IgD-negative memory B cell (primary cell): Measurements from ENCODE around the gene SPDYE5. TPM values are rescaled to one million over a fixed set of nuclear protein-coding genes. Genes with fewer than 3 reads are reported as not detected.
A peak's percentile ranks its signal among the peaks of the same experiment; 100 is the strongest.
"Not testable (repeated sequence)": the region's sequence is repeated elsewhere in the genome, so short reads cannot be mapped to it uniquely, and the experiment has no call there.

Source experiments
- H3K27ac Mint-ChIP-seq, 3 donors: one replicate each; pipeline ENCODE4 v1.8.0; 2020 to 2022; ENCODE audit warnings: mild to moderate bottlenecking in 3 of 3, mixed read lengths in 3 of 3, moderate library complexity in 1 of 3
- H3K27me3 Mint-ChIP-seq: one replicate; pipeline ENCODE4 v1.8.0; 2021; ENCODE audit warnings: mixed read lengths
- H3K36me3 Mint-ChIP-seq: one replicate; pipeline ENCODE4 v1.8.0; 2020; ENCODE audit warnings: mild to moderate bottlenecking, mixed read lengths
- H3K4me1 Mint-ChIP-seq, 3 donors: one replicate each; pipeline ENCODE4 v1.8.0; 2020 to 2022; ENCODE audit warnings: mixed read lengths in 3 of 3, mild to moderate bottlenecking in 1 of 3
- H3K4me3 Mint-ChIP-seq, 4 donors: one replicate each; pipeline ENCODE4 v1.8.0; 2020 to 2022; ENCODE audit warnings: mild to moderate bottlenecking in 4 of 4, mixed read lengths in 4 of 4, moderate library complexity in 3 of 4
- H3K9me3 Mint-ChIP-seq, 3 donors: one replicate each; pipeline ENCODE4 v1.8.0; 2020 to 2021; ENCODE audit warnings: mixed read lengths in 3 of 3, mild to moderate bottlenecking in 1 of 3
- polyA plus RNA-seq: library from polyadenylated mRNA; unstranded; fragments of 300-500 nt; fragmentation: Illumina TruSeq; gene quantifications from one replicate; pipeline ENCODE4 v1.2.3, GENCODE V29; 2021

Gene SPDYE5
- polyA plus RNA-seq, result 0.24 TPM

DNA sequence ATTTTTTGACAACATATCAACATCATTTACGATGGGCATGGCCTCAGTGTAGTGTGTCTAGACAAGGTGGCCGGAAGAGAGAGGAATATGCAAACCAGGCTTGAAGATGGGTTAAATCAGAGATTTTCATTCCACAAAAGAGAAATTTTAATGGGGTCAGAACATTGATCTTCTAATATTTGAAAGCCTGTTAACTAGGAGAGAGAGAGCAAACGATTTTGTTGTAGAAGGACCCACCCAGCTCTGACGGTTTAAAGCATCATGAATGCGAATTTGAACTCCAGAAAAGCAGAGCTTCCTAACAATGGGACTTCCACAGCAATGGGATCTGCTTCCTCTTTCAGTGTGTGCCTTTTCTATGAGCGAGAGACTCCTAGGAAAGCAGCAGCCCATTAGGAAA, at the start of gene SPDYE5:
Gene SPDYE5 (plus strand): TSS at position 301 of the 400 bp plus-strand sequence. CDS start 1,728 bp downstream, outside the sequence.
- H3K27me3 Mint-ChIP-seq, H3K9me3 Mint-ChIP-seq, H3K36me3 Mint-ChIP-seq, H3K4me1 Mint-ChIP-seq, H3K4me3 Mint-ChIP-seq, H3K27ac Mint-ChIP-seq: not testable (repeated sequence)

DNA sequence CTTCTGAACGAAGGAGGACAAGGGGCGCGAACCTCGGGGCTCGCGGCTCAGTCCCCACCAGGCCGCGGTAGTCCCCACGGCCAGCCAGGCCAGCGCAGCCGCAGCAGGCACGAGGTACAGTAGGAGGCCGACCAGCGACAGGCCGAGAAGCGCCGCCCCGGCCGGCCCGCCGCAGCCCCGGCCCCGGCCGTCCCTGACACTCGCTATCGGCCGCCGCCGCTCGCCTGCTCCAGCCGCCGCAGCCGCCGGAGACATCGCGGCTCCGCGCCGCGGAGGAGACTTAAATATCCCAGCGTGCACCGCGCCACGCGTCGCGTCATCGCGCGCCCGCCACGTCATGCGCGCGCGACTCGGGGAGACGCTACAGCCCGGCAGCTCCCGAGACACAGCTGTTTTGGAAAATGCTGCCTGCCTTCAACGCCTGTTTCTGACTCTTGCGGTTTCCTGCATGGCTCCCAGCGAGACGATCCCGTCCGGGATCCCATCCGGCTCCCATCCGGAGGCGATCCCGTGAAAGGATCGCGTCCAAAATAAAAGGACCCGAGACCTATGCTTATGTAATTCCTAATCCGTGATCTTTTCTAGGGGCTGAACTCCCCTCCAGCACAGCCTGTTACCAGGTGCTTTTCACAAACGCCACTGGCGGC, 49.5 kb upstream of the SPDYE5 start:
- Mint-ChIP-seq H3K27ac (peak overlapping the region; percentile 83 to 97 (median 95)), H3K4me3 (peak overlapping the region; percentile 95 to 98 (median 97))
- not testable (repeated sequence) for H3K9me3 Mint-ChIP-seq, H3K4me1 Mint-ChIP-seq, H3K27me3 Mint-ChIP-seq, H3K36me3 Mint-ChIP-seq

DNA sequence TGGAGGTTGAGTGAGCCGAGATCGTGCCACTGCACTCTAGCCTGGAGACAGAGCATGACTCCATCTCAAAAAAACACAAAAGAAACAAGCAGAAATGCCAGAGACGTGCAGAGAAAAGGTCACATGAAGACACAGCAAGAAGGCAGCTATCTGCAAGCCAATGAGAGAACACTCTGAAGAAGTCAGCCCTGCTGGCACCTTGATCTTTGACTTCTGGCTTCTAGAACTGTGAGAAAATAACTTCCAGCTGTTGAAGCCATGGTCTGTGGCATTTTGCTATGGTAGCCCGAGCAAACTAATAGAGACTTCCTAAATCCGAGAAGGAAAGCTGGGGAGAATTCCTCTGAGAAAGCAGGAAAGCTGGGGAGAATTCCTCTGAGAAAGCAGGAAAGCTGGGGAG, 42.2 kb upstream of the SPDYE5 start:
- H3K9me3 Mint-ChIP-seq, result not testable (repeated sequence)

DNA sequence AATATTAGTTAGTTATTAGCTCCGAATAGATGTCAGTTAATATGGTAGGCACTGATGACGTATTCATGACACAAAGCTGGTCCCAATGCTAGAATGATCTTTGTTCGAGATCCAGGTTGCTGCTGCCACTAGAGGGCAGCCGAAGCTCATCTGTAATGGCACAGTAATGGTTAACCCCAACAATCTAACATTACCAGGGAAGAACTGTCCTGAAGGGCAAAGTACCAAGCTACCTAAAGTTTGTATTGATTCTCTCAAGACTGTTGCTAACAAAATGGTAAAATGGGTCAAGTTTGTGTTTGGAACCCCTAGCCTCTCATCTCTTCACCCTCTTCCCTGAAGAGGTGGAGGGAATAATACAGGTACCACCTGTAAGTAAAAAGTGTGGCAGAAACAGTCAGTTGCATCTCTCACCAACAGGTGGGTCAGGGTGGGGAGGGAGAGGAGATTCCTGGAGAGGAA, 39.6 kb upstream of the SPDYE5 start:
- not testable (repeated sequence) for H3K4me1 Mint-ChIP-seq, H3K4me3 Mint-ChIP-seq, H3K27me3 Mint-ChIP-seq, H3K36me3 Mint-ChIP-seq, H3K9me3 Mint-ChIP-seq
- peak overlapping the region in 1 of 3 donors; percentile 76 for H3K27ac Mint-ChIP-seq

More for the DNA sequence above, 42.2 kb upstream of the SPDYE5 start:
- not testable (repeated sequence) for H3K27ac Mint-ChIP-seq, H3K36me3 Mint-ChIP-seq, H3K27me3 Mint-ChIP-seq, H3K4me3 Mint-ChIP-seq, H3K4me1 Mint-ChIP-seq

DNA sequence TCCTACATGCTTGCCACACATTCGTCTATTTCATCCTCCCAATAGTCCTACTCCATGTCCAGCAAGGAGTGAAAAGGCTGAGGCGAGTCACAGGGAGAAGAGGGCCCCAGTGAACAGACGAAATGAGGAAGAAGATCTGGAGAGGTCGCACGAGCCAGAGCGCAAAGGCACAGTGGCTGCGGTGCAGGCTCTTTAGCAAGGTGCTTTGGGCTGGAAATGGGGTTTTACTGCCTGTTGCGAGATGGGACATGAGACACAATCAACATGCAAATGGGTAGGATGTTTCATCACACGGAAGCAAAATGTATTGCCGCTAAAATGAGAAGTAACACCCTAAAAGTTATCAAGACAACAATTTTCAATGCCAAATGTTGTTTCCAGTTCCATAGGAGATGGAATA, 35.7 kb upstream of the SPDYE5 start:
- not testable (repeated sequence) for H3K27ac Mint-ChIP-seq, H3K27me3 Mint-ChIP-seq, H3K4me3 Mint-ChIP-seq, H3K36me3 Mint-ChIP-seq, H3K9me3 Mint-ChIP-seq, H3K4me1 Mint-ChIP-seq

- not testable (repeated sequence) for H3K27me3 Mint-ChIP-seq, H3K36me3 Mint-ChIP-seq, H3K4me1 Mint-ChIP-seq, H3K27ac Mint-ChIP-seq, H3K4me3 Mint-ChIP-seq, H3K9me3 Mint-ChIP-seq
These were observed 34.1 kb upstream of the SPDYE5 start for GRCh38 chr7:75458034-75458433.

GRCh38 chr7:75460541-75460940, 31.6 kb upstream of the SPDYE5 start:
- not testable (repeated sequence) for H3K4me1 Mint-ChIP-seq, H3K27me3 Mint-ChIP-seq, H3K36me3 Mint-ChIP-seq, H3K9me3 Mint-ChIP-seq, H3K4me3 Mint-ChIP-seq, H3K27ac Mint-ChIP-seq

GRCh38 chr7:75470166-75470565, 22.0 kb upstream of the SPDYE5 start:
- not testable (repeated sequence) for H3K4me3 Mint-ChIP-seq, H3K4me1 Mint-ChIP-seq, H3K36me3 Mint-ChIP-seq, H3K27me3 Mint-ChIP-seq, H3K27ac Mint-ChIP-seq, H3K9me3 Mint-ChIP-seq

DNA sequence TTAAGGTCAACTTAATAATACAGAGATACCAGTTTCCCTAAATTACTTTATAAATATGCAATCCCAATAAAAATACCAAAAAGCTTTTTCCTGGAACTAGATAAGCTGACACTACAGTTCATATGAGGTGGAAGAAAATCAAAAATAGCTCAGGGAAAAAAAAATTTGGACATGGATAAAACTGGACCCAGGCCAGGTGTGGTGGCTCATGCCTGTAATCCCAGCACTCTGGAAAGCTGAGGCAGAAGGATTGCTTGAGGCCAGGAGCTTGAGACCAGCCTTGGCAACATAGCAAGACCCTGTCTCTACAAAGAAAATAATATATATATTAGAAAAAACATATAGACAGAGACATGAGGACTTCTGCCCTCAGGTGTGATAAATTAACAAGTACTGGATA, 14.7 kb upstream of the SPDYE5 start:
- H3K27me3 Mint-ChIP-seq, H3K9me3 Mint-ChIP-seq, H3K27ac Mint-ChIP-seq, H3K4me1 Mint-ChIP-seq, H3K4me3 Mint-ChIP-seq, H3K36me3 Mint-ChIP-seq: not testable (repeated sequence)

DNA sequence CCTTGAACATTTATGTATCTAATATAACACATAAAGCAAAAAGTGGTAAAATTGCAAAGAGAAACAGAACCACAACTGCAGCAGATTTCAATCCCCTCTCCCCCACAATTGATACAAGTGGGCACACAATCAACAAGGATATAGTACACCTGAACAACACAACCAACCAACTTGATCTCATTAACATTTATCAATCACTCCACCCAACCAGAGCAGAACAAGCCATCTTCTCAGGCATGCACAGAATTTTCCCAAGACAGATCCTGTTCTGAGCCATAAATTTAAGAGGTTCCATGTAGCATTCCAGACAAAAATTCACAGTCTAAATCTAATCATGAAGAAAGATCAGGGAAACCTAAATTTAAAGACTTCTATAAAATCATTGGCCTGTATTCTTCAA, 11.8 kb upstream of the SPDYE5 start:
- not testable (repeated sequence) for H3K4me1 Mint-ChIP-seq, H3K27ac Mint-ChIP-seq, H3K36me3 Mint-ChIP-seq, H3K27me3 Mint-ChIP-seq, H3K4me3 Mint-ChIP-seq, H3K9me3 Mint-ChIP-seq

- not testable (repeated sequence) for H3K27me3 Mint-ChIP-seq, H3K36me3 Mint-ChIP-seq, H3K4me1 Mint-ChIP-seq, H3K9me3 Mint-ChIP-seq
- Mint-ChIP-seq H3K27ac (peak overlapping the region in 1 of 3 donors; percentile 39), H3K4me3 (peak overlapping the region; percentile 86 to 97 (median 90))
These were observed 6.7 kb upstream of the SPDYE5 start for GRCh38 chr7:75485355-75485978.

GRCh38 chr7:75485979-75486643, 6.0 kb upstream of the SPDYE5 start, which contains the start of gene POM121C:
POM121C (minus strand) TSS chr7:75486299; CDS start chr7:75441496, 44,803 bp downstream.
- not testable (repeated sequence) for H3K9me3 Mint-ChIP-seq, H3K4me1 Mint-ChIP-seq, H3K36me3 Mint-ChIP-seq, H3K27me3 Mint-ChIP-seq
- Mint-ChIP-seq H3K4me3 (peak within 1 kb of the TSS; percentile 86 to 97 (median 90)), H3K27ac (peak within 1 kb of the TSS; percentile 50 to 73 (median 63))

GRCh38 chr7:75509033-75509432, 16.9 kb downstream of the SPDYE5 start:
- H3K4me1 Mint-ChIP-seq, result not testable (repeated sequence)

GRCh38 chr7:75518842-75519241, 26.7 kb downstream of the SPDYE5 start:
- not testable (repeated sequence) for H3K27ac Mint-ChIP-seq, H3K4me3 Mint-ChIP-seq, H3K27me3 Mint-ChIP-seq, H3K9me3 Mint-ChIP-seq
- Mint-ChIP-seq H3K4me1 (peaks cover 6 to 14% (median 11%) of the 10 kb centered on the region in 3 donors), H3K36me3 (peaks cover 16% of the 10 kb centered on the region)

More at GRCh38 chr7:75509033-75509432, 16.9 kb downstream of the SPDYE5 start:
- not testable (repeated sequence) for H3K9me3 Mint-ChIP-seq, H3K4me3 Mint-ChIP-seq, H3K27me3 Mint-ChIP-seq, H3K36me3 Mint-ChIP-seq, H3K27ac Mint-ChIP-seq

GRCh38 chr7:75521727-75522126, 29.6 kb downstream of the SPDYE5 start:
- Mint-ChIP-seq H3K4me1 (peaks cover 15 to 20% (median 18%) of the 10 kb centered on the region in 3 donors), H3K36me3 (peaks cover 16% of the 10 kb centered on the region)
- not testable (repeated sequence) for H3K27ac Mint-ChIP-seq, H3K9me3 Mint-ChIP-seq, H3K4me3 Mint-ChIP-seq, H3K27me3 Mint-ChIP-seq

- Mint-ChIP-seq H3K4me1 (peaks cover 18 to 23% (median 19%) of the 10 kb centered on the region in 3 donors), H3K27ac (peak overlapping the region in 2 of 3 donors; percentile 49 to 84), H3K4me3 (peak overlapping the region; percentile 81 to 97 (median 89))
- H3K9me3 Mint-ChIP-seq, H3K36me3 Mint-ChIP-seq, H3K27me3 Mint-ChIP-seq: not testable (repeated sequence)
These were observed 35.2 kb downstream of the SPDYE5 start for GRCh38 chr7:75527224-75527722.
